H1 (cell line): ENCODE results near the gene CNKSR2. TPM values are rescaled to one million over a fixed set of nuclear protein-coding genes. Genes with fewer than 3 reads are reported as not detected.

Source experiments
- CTCF ChIA-PET: fragments of 300-600 bp; sonication (Branson Sonifier 250); formaldehyde crosslinking; loops from one replicate; lab custom pipeline; 2021; ENCODE audit not compliant: partially characterized antibody; lab: Charles Lee
- POLR2A ChIA-PET: fragments of 300-600 bp; sonication (Branson Sonifier 250); formaldehyde crosslinking; loops from one replicate; lab custom pipeline; 2021; ENCODE audit warnings: inconsistent platforms; ENCODE audit not compliant: partially characterized antibody; lab: Charles Lee
- DNase-seq, 2 experiments: peaks; one replicate each; pipeline versions ENCODE4 v3.0.0 to v3.0.0-alpha.2; 2010 to 2022; ENCODE audit warnings: low spot score in 2 of 2, low read depth in 1 of 2, mixed read lengths in 1 of 2
- FAIRE-seq: peaks from 2 replicates; lab custom pipeline; 2011; peaks lifted over from hg19 to GRCh38; lab: Jason Lieb, UNC
- H2AFZ ChIP-seq: 2 replicates; pipeline ENCODE4 v1.8.1; 2012; ENCODE audit warnings: low read length, inconsistent platforms
- H2AK5ac ChIP-seq: 2 replicates; pipeline ENCODE4 v1.6.1; 2013; ENCODE audit warnings: low read depth, low read length
- H2BK120ac ChIP-seq: replicated peaks from 2 replicates; pipeline ENCODE3; 2013; ENCODE audit warnings: low read depth, low read length, inconsistent platforms
- H2BK12ac ChIP-seq: 2 replicates; pipeline ENCODE4 v1.6.1; 2013; ENCODE audit warnings: low read depth, low read length
- H2BK15ac ChIP-seq: 2 replicates; pipeline ENCODE4 v1.6.1; 2013; ENCODE audit warnings: low read length
- H2BK20ac ChIP-seq: 2 replicates; pipeline ENCODE4 v1.6.1; 2013; ENCODE audit warnings: low read length
- H2BK5ac ChIP-seq: 2 replicates; pipeline ENCODE4 v1.6.1; 2013; ENCODE audit warnings: low read depth, low read length
- H3K14ac ChIP-seq: 2 replicates; pipeline ENCODE4 v1.6.1; 2013; ENCODE audit warnings: inconsistent platforms; ENCODE audit not compliant: insufficient read length
- H3K18ac ChIP-seq: 2 replicates; pipeline ENCODE4 v1.6.1; 2013; ENCODE audit warnings: low read length; ENCODE audit errors: extremely low read depth
- H3K23ac ChIP-seq: 2 replicates; pipeline ENCODE4 v1.6.1; 2013; ENCODE audit warnings: inconsistent platforms; ENCODE audit not compliant: insufficient read length
- H3K23me2 ChIP-seq: 2 replicates; pipeline ENCODE4 v1.6.1; 2013; ENCODE audit warnings: low read depth, low read length
- H3K27ac ChIP-seq: 2 replicates; pipeline ENCODE4 v1.6.1; 2011; ENCODE audit warnings: low read depth, low read length, inconsistent platforms
- H3K27me3 ChIP-seq, 4 experiments: replicated peaks in 1 of 4; 1 replicate in 1 of 4; 2 replicates in 3 of 4; pipeline versions ENCODE4 v1.6.1 to v1.8.1; 2011 to 2013; ENCODE audit warnings: low read length in 3 of 4, mild to moderate bottlenecking in 3 of 4, inconsistent platforms in 2 of 4, mixed read lengths in 2 of 4, moderate library complexity in 1 of 4; ENCODE audit not compliant: control insufficient read depth in 3 of 4, insufficient read depth in 3 of 4; ENCODE audit errors: extremely low read depth in 1 of 4
- H3K36me3 ChIP-seq, 4 experiments: 2 replicates each; pipeline versions ENCODE4 v1.6.1 to v1.8.1; 2011 to 2013; ENCODE audit warnings: mild to moderate bottlenecking in 4 of 4, low read length in 3 of 4, moderate library complexity in 2 of 4, control low read depth in 1 of 4, inconsistent platforms in 1 of 4; ENCODE audit not compliant: insufficient read depth in 4 of 4, control insufficient read depth in 2 of 4
- H3K4ac ChIP-seq: replicated peaks from 2 replicates; pipeline ENCODE3; 2013; ENCODE audit warnings: low read length, low read depth, mixed read lengths, inconsistent platforms; ENCODE audit not compliant: insufficient read length
- H3K4me1 ChIP-seq, 4 experiments: replicated peaks in 1 of 4; 1 replicate in 1 of 4; 2 replicates in 3 of 4; pipeline versions ENCODE4 v1.6.1 to v1.8.1; 2011 to 2013; ENCODE audit warnings: low read length in 3 of 4, inconsistent platforms in 2 of 4, mixed read lengths in 1 of 4; ENCODE audit not compliant: insufficient read depth in 4 of 4, control insufficient read depth in 3 of 4
- H3K4me2 ChIP-seq, 2 experiments: 2 replicates each; pipeline versions ENCODE4 v1.6.1 to v1.8.1; 2011 to 2013; ENCODE audit warnings: low read depth in 2 of 2, low read length in 2 of 2, control low read depth in 1 of 2, inconsistent platforms in 1 of 2, mild to moderate bottlenecking in 1 of 2; ENCODE audit not compliant: insufficient read depth in 1 of 2
- H3K4me3 ChIP-seq, 4 experiments: fragments of 200-600, 300-600 bp in 1 of 4; sonication (generic), shearing (Covaris generic), sonication (Bioruptor Twin) in 1 of 4; 2 replicates each; pipeline versions ENCODE4 v1.5.1 to v1.8.1; 2011 to 2016; ENCODE audit warnings: low read length in 4 of 4, low read depth in 3 of 4, control low read depth in 2 of 4, inconsistent platforms in 2 of 4, mild to moderate bottlenecking in 2 of 4, mixed read lengths in 1 of 4, moderate library complexity in 1 of 4; ENCODE audit not compliant: insufficient read depth in 2 of 4; ENCODE audit errors: extremely low read depth in 1 of 4
- H3K56ac ChIP-seq: replicated peaks from 2 replicates; pipeline ENCODE3; 2013; ENCODE audit warnings: low read depth, mild to moderate bottlenecking, mixed read lengths, low read length, inconsistent platforms; ENCODE audit not compliant: insufficient read length
- H3K79me1 ChIP-seq: 2 replicates; pipeline ENCODE4 v1.6.1; 2013; ENCODE audit warnings: low read depth, low read length, control low read depth
- H3K79me2 ChIP-seq, 2 experiments: 2 replicates each; pipeline versions ENCODE4 v1.6.1 to v1.8.1; 2012 to 2013; ENCODE audit warnings: low read length in 2 of 2, mild to moderate bottlenecking in 2 of 2, inconsistent platforms in 1 of 2; ENCODE audit not compliant: insufficient read depth in 2 of 2, control insufficient read depth in 1 of 2
- H3K9ac ChIP-seq, 4 experiments: replicated peaks in 1 of 4; 1 replicate in 1 of 4; 2 replicates in 3 of 4; pipeline versions ENCODE4 v1.6.1 to v1.8.1; 2011 to 2013; ENCODE audit warnings: low read depth in 3 of 4, low read length in 3 of 4, control low read depth in 2 of 4, mild to moderate bottlenecking in 2 of 4, moderate library complexity in 2 of 4, inconsistent platforms in 1 of 4; ENCODE audit errors: extremely low read depth in 1 of 4
- H3K9me3 ChIP-seq, 2 experiments: 2 replicates each; pipeline versions ENCODE4 v1.6.1 to v1.8.1; 2012 to 2013; ENCODE audit warnings: mild to moderate bottlenecking in 2 of 2, moderate library complexity in 2 of 2, control low read depth in 1 of 2, inconsistent platforms in 1 of 2, low read depth in 1 of 2, low read length in 1 of 2, mixed read lengths in 1 of 2; ENCODE audit not compliant: insufficient read depth in 2 of 2
- H4K20me1 ChIP-seq, 2 experiments: replicated peaks in 1 of 2; 2 replicates each; pipeline versions ENCODE3 to v1.8.1; 2011 to 2013; ENCODE audit warnings: inconsistent platforms in 2 of 2, low read length in 2 of 2, mild to moderate bottlenecking in 1 of 2; ENCODE audit not compliant: insufficient read depth in 2 of 2, control insufficient read depth in 1 of 2
- H4K5ac ChIP-seq: 2 replicates; pipeline ENCODE4 v1.6.1; 2013; ENCODE audit warnings: low read length, low read depth, mixed read lengths, inconsistent platforms; ENCODE audit not compliant: insufficient read length
- H4K8ac ChIP-seq: 2 replicates; pipeline ENCODE4 v1.8.0; 2013; ENCODE audit warnings: mild to moderate bottlenecking, moderate library complexity, low read length, inconsistent platforms; ENCODE audit not compliant: insufficient read depth; ENCODE audit errors: extremely low read depth
- H4K91ac ChIP-seq: replicated peaks from 2 replicates; pipeline ENCODE3; 2013; ENCODE audit warnings: low read length, mixed read lengths, inconsistent platforms; ENCODE audit not compliant: insufficient read length
- BCL11A ChIP-seq, 2 experiments: IDR thresholded peaks; one replicate each; pipeline ENCODE4 v1.6.1; 2011; ENCODE audit warnings: low read depth in 2 of 2, low read length in 2 of 2, mild to moderate bottlenecking in 2 of 2
- CEBPB ChIP-seq: IDR thresholded peaks from 2 replicates; pipeline ENCODE4 v1.6.1; 2012; ENCODE audit warnings: low read depth, low read length
- CTCF ChIP-seq, 3 experiments: IDR thresholded peaks; 1 replicate in 2 of 3; 2 replicates in 1 of 3; pipeline versions ENCODE4 v1.5.1 to v1.6.1; 2011; ENCODE audit warnings: low read length in 3 of 3, mild to moderate bottlenecking in 3 of 3, inconsistent platforms in 2 of 3, low read depth in 1 of 3, moderate library complexity in 1 of 3; ENCODE audit not compliant: insufficient read depth in 1 of 3; ENCODE audit errors: control extremely low read depth in 1 of 3
- EGR1 ChIP-seq: IDR thresholded peaks from 2 replicates; pipeline ENCODE4 v1.6.1; 2011; ENCODE audit warnings: low read depth, low read length, borderline replicate concordance
- GABPA ChIP-seq: IDR thresholded peaks from 2 replicates; pipeline ENCODE4 v1.6.1; 2011; ENCODE audit warnings: mild to moderate bottlenecking, low read length, moderate library complexity, borderline replicate concordance; ENCODE audit not compliant: insufficient read depth
- JUND ChIP-seq: IDR thresholded peaks from 2 replicates; pipeline ENCODE4 v1.6.1; 2011; ENCODE audit warnings: mild to moderate bottlenecking, improper control_type of control experiment, low read length
- KDM1A ChIP-seq: fragments of 200-600, 300-600 bp; sonication (generic); IDR thresholded peaks from 2 replicates; pipeline ENCODE4 v1.7.1; 2016; ENCODE audit warnings: mild to moderate bottlenecking, low read length, borderline replicate concordance
- NANOG ChIP-seq: IDR thresholded peaks from 2 replicates; pipeline ENCODE4 v1.6.1; 2011; ENCODE audit warnings: low read length, low read depth, mild to moderate bottlenecking, inconsistent platforms; ENCODE audit not compliant: insufficient read depth, poor library complexity, severe bottlenecking
- SRF ChIP-seq: IDR thresholded peaks from 2 replicates; pipeline ENCODE4 v1.6.1; 2011; ENCODE audit warnings: mild to moderate bottlenecking, low read depth, low read length, moderate library complexity
- WGBS, 2 experiments: shearing (Covaris generic) in 1 of 2; methylation state at CpG; one replicate each; pipeline versions ENCODE4 v1.1.6 to v1.1.7; 2013 to 2015; ENCODE audit warnings: low lambda C conversion rate in 2 of 2, mixed read lengths in 2 of 2, inconsistent platforms in 1 of 2, low coverage in 1 of 2, missing lambda C conversion rate in 1 of 2; ENCODE audit not compliant: insufficient replicate concordance in 2 of 2, insufficient coverage in 1 of 2, insufficient read length in 1 of 2; ENCODE audit errors: extremely low coverage in 1 of 2, missing lambda C conversion rate in 1 of 2; 5-methylcytosine and 5-hydroxymethylcytosine counted together
- polyA plus RNA-seq, 7 experiments: library from polyadenylated mRNA; depleted of rRNA in 3 of 7; stranded (reverse) in 5 of 7; unstranded in 2 of 7; fragments of >200 nt in 5 of 7; fragments of 200-250 nt in 2 of 7; gene quantifications; 1 replicate in 5 of 7; 2 replicates in 1 of 7; 4 replicates in 1 of 7; pipeline versions ENCODE4 v1.2.1 to v1.2.3, GENCODE V29; 2011 to 2013; ENCODE audit warnings: missing spikeins in 2 of 7, mixed read lengths in 2 of 7
- total RNA-seq: library from RNA; stranded (reverse); fragmentation: NEBNext Ultra II Directional; extraction: Animal tissue kit (Norgen Biotek cat#: 25700); gene quantifications from 2 replicates; pipeline ENCODE4 v1.2.1, GENCODE V29; 2021
- TF ChIP-seq, protein P1 (sequence below): IDR thresholded peaks from 2 replicates; pipeline ENCODE4 v1.6.1; 2011; ENCODE audit warnings: low read depth, mild to moderate bottlenecking, low read length; ENCODE audit not compliant: insufficient read depth

The CNKSR2 gene
- total and polyA plus RNA-seq, 2 of the 8 experiments (the other 6 are each of a cell fraction or from before 2014, with no cell fraction given): 5.5 to 16.3 TPM

DNA sequence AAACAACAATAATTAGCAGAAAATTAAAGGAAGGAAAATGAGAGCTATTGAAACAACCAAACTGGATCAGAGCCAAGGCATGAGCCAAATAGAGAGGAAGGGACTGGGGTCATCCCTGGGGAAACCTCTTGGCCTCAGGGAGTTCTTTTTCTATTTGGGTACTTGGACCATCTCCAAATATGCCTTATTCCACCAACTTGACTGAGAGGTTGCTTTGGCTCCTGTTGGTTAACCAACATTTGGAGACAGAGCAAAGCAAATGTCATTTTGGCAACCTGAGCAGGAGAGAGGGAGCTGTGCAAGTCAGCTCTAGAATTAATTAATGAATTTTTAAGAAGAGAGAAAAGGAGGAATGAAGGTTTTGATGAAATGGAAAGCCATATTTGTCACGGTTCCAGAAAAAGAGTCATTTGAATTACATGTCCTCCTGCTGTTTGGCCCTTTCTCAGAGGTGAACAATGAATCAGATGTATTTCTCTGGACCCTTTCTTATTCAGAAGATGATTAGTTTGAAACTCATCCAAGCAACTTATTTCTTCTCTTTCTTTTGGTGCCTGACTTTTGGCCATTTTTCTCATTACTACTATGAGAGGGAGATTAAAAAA, 119.1 kb downstream of the CNKSR2 start:
- H2AFZ ChIP-seq: no peak overlapping the region
- no peak overlapping the region for H3K14ac ChIP-seq
- H3K23ac ChIP-seq: no peak overlapping the region
- no peaks in the 10 kb centered on the region for H3K9me3 ChIP-seq
- H3K79me1 ChIP-seq: no peaks in the 10 kb centered on the region
- no peak overlapping the region for H2BK120ac ChIP-seq
- FAIRE-seq: no peak
- DNase-seq: no peak
- no peaks in the 10 kb centered on the region for H3K23me2 ChIP-seq
- H3K27me3 ChIP-seq: no peaks in the 10 kb centered on the region
- no peaks in the 10 kb centered on the region for H4K20me1 ChIP-seq
- H2BK5ac ChIP-seq: no peak overlapping the region
- H2BK20ac ChIP-seq: no peak overlapping the region
- peaks cover 0 to 4% (median 0%) of the 10 kb centered on the region in 4 experiments; a peak in 1 of 8 replicates for H3K36me3 ChIP-seq
- no peak overlapping the region for H2BK12ac ChIP-seq
- no peak overlapping the region for H3K4me3 ChIP-seq
- CTCF ChIA-PET: no interaction called here
- H4K91ac ChIP-seq: no peak overlapping the region
- no peak overlapping the region for H3K4ac ChIP-seq
- no peak overlapping the region for H3K18ac ChIP-seq
- H4K8ac ChIP-seq: no peak overlapping the region
- H3K9ac ChIP-seq: no peak overlapping the region
- no peaks in the 10 kb centered on the region; a peak in 2 of 7 replicates for H3K4me1 ChIP-seq
- WGBS, 2 experiments: 100% methylated on average over 1 of the region's 1 CpG; no CpG with 5 or more reads in 1 of the 2 experiments
- no peak overlapping the region for H3K56ac ChIP-seq
- H2AK5ac ChIP-seq: no peak overlapping the region
- H3K4me2 ChIP-seq: no peak overlapping the region
- H3K27ac ChIP-seq: no peak overlapping the region
- no peak overlapping the region for H4K5ac ChIP-seq
- no peaks in the 10 kb centered on the region for H3K79me2 ChIP-seq
- POLR2A ChIA-PET: no interaction called here
- no peak overlapping the region for H2BK15ac ChIP-seq
- TF ChIP-seq JUND: no peak
- TF ChIP-seq EGR1: no peak
- TF ChIP-seq BCL11A (IDR thresholded peaks at IDR 0.05; ENCODE audit: low read depth in 2 of 2, low read length in 2 of 2): no peak
- no peak for TF ChIP-seq CEBPB
- no peak for TF ChIP-seq SRF
- no peak for TF ChIP-seq CTCF (IDR thresholded peaks at IDR 0.05; ENCODE audit: control extremely low read depth in 1 of 3, insufficient read depth in 1 of 3, low read depth in 1 of 3, low read length in 3 of 3)
- TF ChIP-seq GABPA: no peak
- TF ChIP-seq, protein P1, sequence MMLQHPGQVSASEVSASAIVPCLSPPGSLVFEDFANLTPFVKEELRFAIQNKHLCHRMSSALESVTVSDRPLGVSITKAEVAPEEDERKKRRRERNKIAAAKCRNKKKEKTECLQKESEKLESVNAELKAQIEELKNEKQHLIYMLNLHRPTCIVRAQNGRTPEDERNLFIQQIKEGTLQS: no peak
- TF ChIP-seq KDM1A: no peak
- TF ChIP-seq NANOG: no peak
